ENCODE data around the gene ZSCAN2. TPM values are rescaled to one million over a fixed set of nuclear protein-coding genes. Genes with fewer than 3 reads are reported as not detected.
"Not testable (repeated sequence)": the region's sequence is repeated elsewhere in the genome, so short reads cannot be mapped to it uniquely, and the experiment has no call there.

ZSCAN2 gene
- polyA plus RNA-seq, 4 donors: 23.0 to 33.6 (median 28.2) TPM

DNA sequence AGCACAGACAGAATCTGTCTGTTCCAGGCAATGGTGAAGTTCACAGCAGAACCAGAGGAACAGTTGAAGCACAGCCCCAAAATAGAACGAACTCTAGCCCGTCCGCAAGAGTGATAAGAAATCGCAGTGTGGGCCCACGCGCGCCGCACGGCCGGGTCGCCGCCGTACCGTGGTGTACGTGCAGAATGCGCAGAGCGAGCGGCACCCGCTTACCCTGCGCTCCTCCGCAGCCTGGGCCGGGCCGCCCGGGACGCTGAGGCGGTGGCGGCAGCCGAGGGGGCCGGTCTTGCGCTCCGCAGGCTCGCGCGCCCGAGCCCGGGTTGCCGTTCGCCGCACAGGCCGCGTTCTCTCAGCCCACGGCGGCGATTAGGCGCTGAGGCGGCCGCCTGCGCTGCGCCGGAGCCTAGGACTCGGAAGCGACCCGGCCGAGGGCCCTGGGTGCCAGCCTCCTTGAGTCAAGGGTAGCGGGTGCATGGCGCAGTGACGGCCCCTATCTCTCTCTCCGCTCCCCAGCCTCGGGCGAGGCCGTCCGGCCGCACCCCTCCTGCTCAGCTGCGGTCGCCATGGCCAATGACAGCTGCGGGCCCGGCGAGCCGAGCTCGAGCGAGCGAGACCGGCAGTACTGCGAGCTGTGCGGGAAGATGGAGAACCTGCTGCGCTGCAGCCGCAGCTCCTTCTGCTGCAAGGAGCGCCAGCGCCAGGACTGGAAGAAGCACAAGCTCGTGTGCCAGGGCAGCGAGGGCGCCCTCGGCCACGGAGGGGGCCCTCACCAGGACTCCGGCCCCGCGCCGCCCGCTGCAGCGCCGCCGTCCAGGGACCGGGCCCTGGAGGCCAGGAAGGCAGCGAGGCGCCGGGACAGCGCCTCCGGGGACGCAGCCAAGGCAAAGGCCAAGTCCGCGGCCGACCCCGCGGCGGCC lies 32.8 kb downstream of the ZSCAN2 start:
- DNase-seq (ENCODE audit: low read depth in 4 of 4, low spot score in 3 of 4): peak in 3 of 4 donors; percentile 35 to 56 (median 54)

- DNase-seq (ENCODE audit: low read depth in 4 of 4, low spot score in 3 of 4): no peak
Measured at GRCh38 chr15:84634228-84634837, 33.5 kb downstream of the ZSCAN2 start.

DNA sequence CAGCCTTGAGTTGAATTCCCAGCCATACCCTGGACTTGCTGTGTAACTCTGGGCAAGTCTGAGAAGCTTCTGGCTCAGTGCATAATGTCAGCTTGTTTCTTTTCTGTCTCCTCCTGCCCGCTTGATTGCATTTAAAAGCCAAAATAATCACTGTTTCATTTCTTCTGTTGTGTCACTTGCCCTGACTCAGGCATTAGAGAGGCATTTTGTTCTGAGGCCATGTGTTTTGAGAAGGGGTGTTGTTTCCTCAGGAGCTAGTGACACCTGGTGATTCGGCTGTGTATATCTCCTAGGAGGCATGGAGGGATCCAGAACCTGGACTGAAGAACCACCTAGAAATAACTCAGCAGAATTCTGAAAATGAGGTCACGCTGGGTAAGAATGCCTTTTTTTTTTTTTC lies 37.3 kb downstream of the ZSCAN2 start:
- no peak for DNase-seq (ENCODE audit: low read depth in 4 of 4, low spot score in 3 of 4)

DNA sequence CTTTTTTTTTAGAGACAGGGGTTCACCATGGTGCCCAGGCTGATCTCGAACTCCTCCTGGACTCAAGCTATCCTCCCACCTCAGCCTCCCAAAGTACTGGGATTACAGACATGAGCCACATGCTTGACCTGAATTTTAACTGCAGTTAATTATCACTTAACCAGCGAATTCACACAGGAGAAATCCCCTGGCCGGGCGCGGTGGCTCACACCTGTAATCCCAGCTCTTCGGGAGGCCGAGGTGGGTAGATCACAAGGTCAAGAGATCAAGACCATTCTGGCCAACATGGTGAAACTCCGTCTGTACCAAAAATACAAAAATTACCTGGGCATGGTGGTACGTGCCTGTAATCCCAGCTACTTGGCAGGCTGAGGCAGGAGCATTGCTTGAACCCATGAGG lies 41.1 kb downstream of the ZSCAN2 start:
- not testable (repeated sequence) for DNase-seq (ENCODE audit: low read depth in 4 of 4, low spot score in 3 of 4)

DNA sequence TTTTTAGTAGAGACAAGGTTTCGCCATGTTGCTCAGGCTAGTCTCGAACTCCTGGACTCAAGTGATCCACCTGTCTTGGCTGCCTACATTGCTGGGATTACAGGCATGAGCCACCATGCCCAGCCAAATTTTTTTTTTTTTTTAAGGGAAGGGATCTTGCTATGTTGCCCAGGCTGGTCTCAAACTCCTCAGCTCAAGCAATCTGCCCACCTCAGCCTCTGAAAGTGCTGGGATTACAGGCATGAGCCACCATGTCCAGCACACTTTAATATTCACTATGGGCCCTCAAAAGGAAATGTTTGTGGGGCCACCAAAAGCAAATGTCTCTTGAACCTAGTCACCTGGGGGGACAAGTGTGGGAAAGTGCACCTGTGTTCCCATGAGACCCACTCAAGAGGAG lies 41.8 kb downstream of the ZSCAN2 start:
- not testable (repeated sequence) for DNase-seq (ENCODE audit: low read depth in 4 of 4, low spot score in 3 of 4)

DNA sequence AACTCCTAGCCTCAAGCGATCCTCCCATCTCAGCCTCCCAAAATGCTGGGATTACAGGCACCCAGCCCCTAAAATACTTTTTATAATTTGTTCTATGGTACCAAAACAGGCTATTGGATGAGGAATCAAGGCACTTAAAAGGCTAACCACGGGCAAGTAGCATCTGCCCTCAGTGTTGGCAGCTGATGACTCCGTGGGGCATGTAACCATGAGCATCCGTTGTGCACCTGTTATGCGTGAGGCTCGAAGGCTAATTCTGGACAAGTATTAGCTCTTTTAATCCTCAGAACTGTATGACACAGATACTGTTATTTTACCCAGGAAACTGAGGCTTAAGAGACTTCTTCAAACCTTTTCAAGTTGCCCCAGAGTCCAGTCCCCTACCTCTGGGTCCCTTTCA lies 43.0 kb downstream of the ZSCAN2 start:
- DNase-seq (ENCODE audit: low read depth in 4 of 4, low spot score in 3 of 4): no peak

- no peak for DNase-seq (ENCODE audit: low read depth in 4 of 4, low spot score in 3 of 4)
Measured at GRCh38 chr15:84645496-84645895, 44.7 kb downstream of the ZSCAN2 start.

DNA sequence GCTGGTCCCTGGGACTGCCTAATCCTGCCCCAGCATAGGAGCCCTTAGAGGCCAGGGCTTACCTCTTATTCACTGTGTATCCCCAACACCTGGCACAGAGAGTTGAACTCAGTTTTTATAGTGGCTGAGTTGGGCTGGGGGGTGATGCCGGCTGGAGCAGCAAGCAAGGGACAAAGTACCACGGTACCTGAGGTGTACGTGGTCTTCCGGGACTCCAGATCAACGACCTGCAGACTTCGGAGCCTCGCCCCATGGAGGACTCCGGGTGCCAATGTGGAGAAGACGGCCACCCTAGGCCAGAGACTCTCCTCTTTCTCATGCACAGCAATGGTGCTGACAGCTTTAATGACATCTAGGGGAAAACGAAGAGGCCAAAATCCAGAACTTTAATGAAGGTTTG lies 45.2 kb downstream of the ZSCAN2 start:
- DNase-seq (ENCODE audit: low read depth in 4 of 4, low spot score in 3 of 4): no peak

GRCh38 chr15:84647726-84648125 lies 46.9 kb downstream of the ZSCAN2 start:
- no peak for DNase-seq (ENCODE audit: low read depth in 4 of 4, low spot score in 3 of 4)

GRCh38 chr15:84648539-84648938 lies 47.7 kb downstream of the ZSCAN2 start:
- no peak for DNase-seq (ENCODE audit: low read depth in 4 of 4, low spot score in 3 of 4)

GRCh38 chr15:84649706-84650105 lies 48.9 kb downstream of the ZSCAN2 start:
- no peak for DNase-seq (ENCODE audit: low read depth in 4 of 4, low spot score in 3 of 4)

DNA sequence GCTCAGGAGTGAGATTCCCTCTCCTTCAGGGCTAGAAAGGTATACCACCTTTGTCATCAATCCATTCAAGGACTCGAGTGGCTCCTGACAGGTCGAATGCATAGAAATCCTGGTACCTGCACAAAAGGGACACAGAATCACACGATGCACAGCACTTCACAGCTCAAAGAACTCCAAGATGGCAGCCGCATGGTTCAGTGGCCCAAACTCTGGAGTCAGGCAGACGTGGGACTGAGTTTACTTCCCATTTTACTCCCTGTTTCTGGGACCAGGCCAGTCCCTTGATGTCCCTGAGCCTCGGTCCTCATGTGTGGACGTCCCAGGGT lies 52.7 kb downstream of the ZSCAN2 start:
- no peak for DNase-seq (ENCODE audit: low read depth in 4 of 4, low spot score in 3 of 4)

- peak; percentile 90 to 95 (median 94) for DNase-seq (ENCODE audit: low read depth in 4 of 4, low spot score in 3 of 4)
Measured at GRCh38 chr15:84653910-84654688, 53.3 kb downstream of the ZSCAN2 start, which contains the start of gene WDR73. Gene WDR73, minus strand, starts transcription at chr15:84654283. Its CDS starts 9 bp downstream, at chr15:84654274.

DNA sequence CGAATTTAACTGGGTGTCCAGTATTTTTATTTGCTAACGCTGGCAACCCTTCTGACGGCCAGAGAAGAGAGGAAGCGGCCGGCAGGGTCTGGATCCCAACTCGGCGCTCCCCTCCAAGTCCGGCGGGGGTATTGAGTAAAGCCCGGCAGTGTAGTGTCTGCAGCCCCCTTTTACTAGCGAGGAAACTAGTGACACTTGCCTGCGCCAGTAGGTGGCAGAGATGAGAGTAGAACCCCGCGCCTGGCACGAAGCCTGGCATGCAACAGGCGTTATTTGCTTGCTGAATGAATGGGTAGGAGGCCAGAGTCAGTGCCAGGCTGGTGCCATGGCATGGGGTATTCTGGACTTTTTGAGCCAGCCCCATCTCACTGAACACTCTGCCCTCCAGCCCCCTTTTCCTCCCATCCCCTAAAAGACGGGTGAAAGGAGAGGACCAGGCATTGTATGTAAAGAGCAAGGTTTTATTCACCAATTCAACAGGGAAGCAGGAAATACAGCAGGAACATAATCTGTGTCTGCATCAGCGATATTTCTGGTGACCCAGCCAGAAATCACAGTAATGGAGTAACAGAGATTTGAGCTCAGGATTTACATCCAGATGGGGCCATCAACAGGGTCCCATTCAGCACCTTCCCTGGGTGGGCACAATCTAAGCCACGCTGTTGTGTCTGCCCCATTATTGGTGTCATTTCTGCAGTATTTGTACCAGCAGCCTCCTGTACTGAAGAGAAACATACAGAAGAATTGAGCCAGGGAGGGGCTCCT lies 54.1 kb downstream of the ZSCAN2 start:
- DNase-seq (ENCODE audit: low read depth in 4 of 4, low spot score in 3 of 4): peak in 1 of 4 donors; percentile 35

GRCh38 chr15:84656972-84657371 lies 56.2 kb downstream of the ZSCAN2 start:
- DNase-seq (ENCODE audit: low read depth in 4 of 4, low spot score in 3 of 4): no peak

- DNase-seq (ENCODE audit: low read depth in 4 of 4, low spot score in 3 of 4): no peak
Measured at GRCh38 chr15:84657748-84658079, 56.9 kb downstream of the ZSCAN2 start.

- peak in 2 of 4 donors; percentile 58 to 64 for DNase-seq (ENCODE audit: low read depth in 4 of 4, low spot score in 3 of 4)
Measured at GRCh38 chr15:84658080-84658787, 57.4 kb downstream of the ZSCAN2 start, which contains the start of gene NMB. Gene NMB, minus strand, starts transcription at chr15:84658199. Its CDS starts 47 bp downstream, at chr15:84658152.

- DNase-seq (ENCODE audit: low read depth in 4 of 4, low spot score in 3 of 4): no peak
Measured at GRCh38 chr15:84658788-84659411, 58.1 kb downstream of the ZSCAN2 start.
